GM18858 (cell line): ENCODE measurements around the gene DARS2.
"Not testable (repeated sequence)": the region's sequence is repeated elsewhere in the genome, so short reads cannot be mapped to it uniquely, and the experiment has no call there.

Experiments used
- ATAC-seq: cut with Tn5 transposase; IDR thresholded peaks from one replicate; pipeline ENCODE4 v1.9.1; 2021; ENCODE audit not compliant: unreplicated experiment

The DARS2 gene

GRCh38 chr1:173824315-173825081 lies at the start of gene DARS2, which contains the start of gene CENPL:
Gene DARS2 (plus strand): TSS chr1:173824673. CDS start chr1:173825230, 557 bp downstream.
Gene CENPL (minus strand): TSS chr1:173824883. CDS start chr1:173811299, 13,584 bp downstream.
- peak; percentile 82 for ATAC-seq

GRCh38 chr1:173775578-173776226 lies 48.8 kb upstream of the DARS2 start:
- ATAC-seq, result no peak

- ATAC-seq, result no peak
Measured at GRCh38 chr1:173779936-173780335, 44.5 kb upstream of the DARS2 start.

- ATAC-seq, result no peak
Measured at GRCh38 chr1:173784997-173785396, 39.5 kb upstream of the DARS2 start.

GRCh38 chr1:173789841-173790240 lies 34.6 kb upstream of the DARS2 start:
- no peak for ATAC-seq

GRCh38 chr1:173798078-173798477 lies 26.4 kb upstream of the DARS2 start:
- no peak for ATAC-seq

GRCh38 chr1:173799995-173800394 lies 24.5 kb upstream of the DARS2 start:
- ATAC-seq, result not testable (repeated sequence)

GRCh38 chr1:173802961-173803360 lies 21.5 kb upstream of the DARS2 start:
- no peak for ATAC-seq

GRCh38 chr1:173813654-173814053 lies 10.8 kb upstream of the DARS2 start:
- not testable (repeated sequence) for ATAC-seq

GRCh38 chr1:173818459-173818858 lies 6.0 kb upstream of the DARS2 start:
- ATAC-seq, result no peak

- ATAC-seq, result no peak
Measured at GRCh38 chr1:173821680-173822079, 2.8 kb upstream of the DARS2 start.

- ATAC-seq, result peak; percentile 35
Measured at GRCh38 chr1:173823781-173824314, 625 bp upstream of the DARS2 start.

- no peak for ATAC-seq
Measured at GRCh38 chr1:173827611-173828010, 3.1 kb downstream of the DARS2 start.

GRCh38 chr1:173832748-173833147 lies 8.3 kb downstream of the DARS2 start:
- no peak for ATAC-seq

- no peak for ATAC-seq
Measured at GRCh38 chr1:173852105-173852504, 27.6 kb downstream of the DARS2 start.

- no peak for ATAC-seq
Measured at GRCh38 chr1:173853074-173853473, 28.6 kb downstream of the DARS2 start.

GRCh38 chr1:173856014-173856413 lies 31.5 kb downstream of the DARS2 start:
- ATAC-seq, result no peak

- ATAC-seq, result no peak
Measured at GRCh38 chr1:173856903-173857302, 32.4 kb downstream of the DARS2 start.

- ATAC-seq, result no peak
Measured at GRCh38 chr1:173857363-173857917, 33.0 kb downstream of the DARS2 start.

- not testable (repeated sequence) for ATAC-seq
Measured at GRCh38 chr1:173859547-173859946, 35.1 kb downstream of the DARS2 start.

- no peak for ATAC-seq
Measured at GRCh38 chr1:173860065-173860464, 35.6 kb downstream of the DARS2 start.

- ATAC-seq, result no peak
Measured at GRCh38 chr1:173861731-173862145, 37.3 kb downstream of the DARS2 start.
